IPS-15b (cell line): Measurements from ENCODE around the gene NAV1.

ENCODE experiments used
- H3K27me3 ChIP-seq: one replicate; pipeline ENCODE4 v1.6.1; 2013; ENCODE audit warnings: low read length; ENCODE audit not compliant: control insufficient read depth, insufficient read depth
- H3K36me3 ChIP-seq: one replicate; pipeline ENCODE4 v1.6.1; 2013; ENCODE audit warnings: low read length; ENCODE audit not compliant: control insufficient read depth, insufficient read depth
- H3K4me1 ChIP-seq: one replicate; pipeline ENCODE4 v1.6.1; 2013; ENCODE audit warnings: mild to moderate bottlenecking, low read length; ENCODE audit not compliant: control insufficient read depth, insufficient read depth
- H3K4me3 ChIP-seq: one replicate; pipeline ENCODE4 v1.5.1; 2013; ENCODE audit warnings: low read depth, low read length
- H3K9ac ChIP-seq: one replicate; pipeline ENCODE4 v1.6.1; 2013; ENCODE audit warnings: low read depth, mild to moderate bottlenecking, low read length
- H3K9me3 ChIP-seq: one replicate; pipeline ENCODE4 v1.6.1; 2013; ENCODE audit warnings: mild to moderate bottlenecking, low read length; ENCODE audit not compliant: control insufficient read depth, insufficient read depth

Gene NAV1

DNA sequence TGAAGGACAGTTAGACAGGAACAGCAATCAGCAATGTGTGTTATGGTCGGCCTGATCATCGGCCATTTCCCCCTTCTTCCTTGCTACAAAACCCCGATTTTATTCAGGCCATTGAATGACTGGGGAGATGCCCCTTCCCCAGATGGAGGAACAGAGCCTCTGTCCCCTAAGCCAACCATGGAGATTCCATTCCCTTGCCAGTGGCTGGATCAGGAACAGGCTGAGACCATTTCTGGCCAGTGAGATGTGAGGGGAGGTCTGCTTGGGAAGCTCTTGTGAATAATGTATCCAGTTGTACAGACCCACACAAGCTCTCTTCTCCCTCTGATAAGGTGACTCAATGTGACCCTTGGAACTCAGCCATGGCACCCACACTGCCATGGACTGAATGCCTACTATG lies 39.7 kb upstream of the NAV1 start:
- Histone ChIP-seq H3K4me1 (peaks cover 19% of the 10 kb centered on the region), H3K9me3 (no peaks in the 10 kb centered on the region), H3K9ac (no peak overlapping the region)

DNA sequence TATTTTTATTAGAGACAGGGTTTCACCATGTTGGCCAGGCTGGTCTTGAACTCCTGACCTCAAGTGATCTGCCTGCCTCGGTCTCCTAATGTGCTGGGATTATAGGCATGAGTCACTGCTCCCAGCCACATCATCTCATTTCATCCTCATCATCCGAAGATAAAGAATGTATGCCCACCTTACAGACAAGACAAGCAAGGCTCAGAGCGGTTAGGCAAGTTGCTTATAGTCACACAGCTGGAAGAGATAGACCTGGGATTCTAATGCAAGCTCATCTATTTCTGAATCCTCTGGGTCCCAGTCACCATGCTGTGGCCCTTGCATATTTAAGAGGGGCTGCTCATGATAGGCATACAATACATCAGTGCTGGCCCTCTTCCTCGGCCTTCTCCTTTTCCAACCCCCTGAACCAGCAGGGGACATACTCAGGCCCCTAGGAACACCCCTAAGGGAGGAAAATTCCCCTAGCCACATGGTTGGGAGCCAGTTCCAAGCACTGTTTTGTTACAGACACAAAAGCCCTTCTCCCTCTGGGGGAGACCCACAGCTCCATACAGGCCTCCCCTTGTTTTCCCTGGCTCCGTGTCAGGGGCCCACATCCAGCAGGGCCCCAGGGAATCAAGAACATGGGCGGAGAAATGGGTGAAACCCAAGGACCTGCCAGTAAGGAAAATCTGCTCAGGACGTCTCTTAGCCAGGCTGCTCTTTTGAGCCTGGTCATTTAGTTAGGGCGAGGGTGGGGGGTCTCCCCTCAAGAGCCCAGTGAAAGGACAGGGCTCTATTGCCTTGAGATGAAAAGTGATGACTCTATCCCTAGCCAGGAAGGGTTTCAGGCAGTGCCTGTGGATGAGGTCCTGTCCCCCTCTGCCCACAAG lies 38.9 kb upstream of the NAV1 start:
- no peak overlapping the region for H3K9ac ChIP-seq
- H3K9me3 ChIP-seq: no peaks in the 10 kb centered on the region
- no peaks in the 10 kb centered on the region for H3K27me3 ChIP-seq
- H3K36me3 ChIP-seq: no peaks in the 10 kb centered on the region
- no peak overlapping the region for H3K4me3 ChIP-seq
- peaks cover 20% of the 10 kb centered on the region for H3K4me1 ChIP-seq

More for the DNA sequence above, 39.7 kb upstream of the NAV1 start:
- Histone ChIP-seq H3K27me3 (no peaks in the 10 kb centered on the region), H3K36me3 (no peaks in the 10 kb centered on the region), H3K4me3 (no peak overlapping the region)

GRCh38 chr1:201500670-201501120 lies 38.2 kb upstream of the NAV1 start:
- Histone ChIP-seq H3K36me3 (no peaks in the 10 kb centered on the region), H3K4me3 (no peak overlapping the region), H3K27me3 (peaks cover 2% of the 10 kb centered on the region), H3K4me1 (peaks cover 20% of the 10 kb centered on the region), H3K9ac (no peak overlapping the region), H3K9me3 (no peaks in the 10 kb centered on the region)

DNA sequence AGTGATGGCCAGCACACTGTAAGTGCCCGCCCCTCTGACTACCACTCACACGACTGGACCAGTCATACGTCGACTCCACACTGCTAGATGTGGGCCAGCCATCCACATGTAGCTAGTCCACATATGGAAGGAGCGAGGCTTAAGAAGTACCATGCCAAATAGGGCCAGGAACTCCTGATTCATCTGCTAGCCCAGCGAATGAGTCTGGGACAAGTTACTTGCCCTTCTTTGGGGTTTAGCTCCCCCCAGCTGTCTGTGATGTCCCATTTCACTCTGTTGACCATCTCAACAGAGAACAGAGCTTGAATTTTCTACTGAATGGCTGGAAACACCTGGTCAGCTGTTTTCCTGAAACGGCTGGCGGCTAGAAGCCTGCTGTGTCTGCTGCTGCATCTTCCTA lies 37.8 kb upstream of the NAV1 start:
- Histone ChIP-seq H3K4me1 (peaks cover 20% of the 10 kb centered on the region), H3K4me3 (no peak overlapping the region), H3K36me3 (no peaks in the 10 kb centered on the region), H3K9ac (no peak overlapping the region), H3K9me3 (no peaks in the 10 kb centered on the region), H3K27me3 (peaks cover 6% of the 10 kb centered on the region)

DNA sequence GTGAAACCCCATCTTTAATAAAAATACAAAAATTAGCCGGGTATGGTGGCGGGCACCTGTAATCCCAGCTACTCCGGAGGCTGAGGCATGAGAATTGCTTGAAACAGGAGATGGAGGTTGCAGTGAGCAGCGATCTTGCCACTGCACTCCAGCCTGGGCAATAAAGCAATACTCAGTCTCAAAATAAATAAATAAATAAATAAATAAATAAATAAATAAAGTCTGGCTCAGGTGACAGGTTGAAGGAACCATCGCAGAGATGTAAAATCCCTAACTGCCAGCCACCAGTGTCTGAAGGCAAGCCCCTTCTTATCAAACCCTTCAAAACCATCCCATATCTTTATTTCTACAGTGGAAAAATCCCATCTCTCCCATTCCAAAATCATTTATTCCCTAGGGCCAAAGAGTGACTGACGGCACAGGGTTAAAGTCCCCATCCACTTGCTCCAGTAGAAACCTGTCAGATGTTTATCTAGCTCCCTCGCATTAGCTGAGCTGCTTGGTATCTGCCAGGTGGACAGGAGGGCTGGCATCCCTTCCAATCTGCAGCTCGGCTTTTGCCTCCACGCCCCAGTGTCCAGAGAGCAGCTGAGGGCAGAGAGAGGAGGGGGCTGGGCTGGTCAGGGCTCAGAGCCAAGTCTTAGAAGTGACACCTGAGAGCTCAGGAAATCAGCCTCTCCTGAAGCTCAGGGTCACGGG lies 37.0 kb upstream of the NAV1 start:
- no peak overlapping the region for H3K9ac ChIP-seq
- H3K27me3 ChIP-seq: peaks cover 12% of the 10 kb centered on the region
- H3K4me3 ChIP-seq: no peak overlapping the region
- H3K36me3 ChIP-seq: no peaks in the 10 kb centered on the region
- no peaks in the 10 kb centered on the region for H3K9me3 ChIP-seq
- H3K4me1 ChIP-seq: peaks cover 20% of the 10 kb centered on the region

GRCh38 chr1:201502511-201502857 lies 36.4 kb upstream of the NAV1 start:
- Histone ChIP-seq H3K27me3 (peaks cover 16% of the 10 kb centered on the region), H3K9me3 (no peaks in the 10 kb centered on the region), H3K4me3 (no peak overlapping the region), H3K9ac (no peak overlapping the region), H3K36me3 (no peaks in the 10 kb centered on the region), H3K4me1 (peaks cover 20% of the 10 kb centered on the region)

GRCh38 chr1:201503397-201504176 lies 35.3 kb upstream of the NAV1 start:
- peaks cover 23% of the 10 kb centered on the region for H3K27me3 ChIP-seq
- H3K4me1 ChIP-seq: peaks cover 20% of the 10 kb centered on the region
- peak overlapping the region; percentile 38 for H3K4me3 ChIP-seq
- H3K36me3 ChIP-seq: no peaks in the 10 kb centered on the region
- H3K9ac ChIP-seq: peak overlapping the region; percentile 47
- no peaks in the 10 kb centered on the region for H3K9me3 ChIP-seq

DNA sequence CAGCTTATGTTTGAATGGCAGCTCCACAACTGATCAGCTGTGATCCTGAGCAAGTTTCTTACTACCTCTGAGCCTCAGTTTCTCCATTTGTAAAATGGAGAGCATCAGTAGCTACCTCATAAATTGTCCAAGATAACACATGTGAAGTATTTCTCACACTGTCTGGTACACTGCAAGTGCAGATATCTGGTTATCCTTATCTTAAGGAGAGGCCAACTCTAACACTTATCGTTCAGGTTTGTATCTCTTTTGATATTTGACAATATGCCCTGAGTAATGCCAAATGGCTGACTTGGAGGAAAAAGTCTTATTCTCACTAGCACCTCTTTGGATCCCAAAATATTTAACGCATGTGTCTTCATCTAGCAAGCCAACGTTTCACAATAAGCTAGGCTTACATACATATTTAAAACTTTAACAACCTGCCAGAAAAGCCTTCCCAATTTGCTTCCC lies 34.7 kb upstream of the NAV1 start:
- no peaks in the 10 kb centered on the region for H3K9me3 ChIP-seq
- peaks cover 20% of the 10 kb centered on the region for H3K4me1 ChIP-seq
- H3K36me3 ChIP-seq: no peaks in the 10 kb centered on the region
- peaks cover 28% of the 10 kb centered on the region for H3K27me3 ChIP-seq
- H3K4me3 ChIP-seq: no peak overlapping the region
- no peak overlapping the region for H3K9ac ChIP-seq

DNA sequence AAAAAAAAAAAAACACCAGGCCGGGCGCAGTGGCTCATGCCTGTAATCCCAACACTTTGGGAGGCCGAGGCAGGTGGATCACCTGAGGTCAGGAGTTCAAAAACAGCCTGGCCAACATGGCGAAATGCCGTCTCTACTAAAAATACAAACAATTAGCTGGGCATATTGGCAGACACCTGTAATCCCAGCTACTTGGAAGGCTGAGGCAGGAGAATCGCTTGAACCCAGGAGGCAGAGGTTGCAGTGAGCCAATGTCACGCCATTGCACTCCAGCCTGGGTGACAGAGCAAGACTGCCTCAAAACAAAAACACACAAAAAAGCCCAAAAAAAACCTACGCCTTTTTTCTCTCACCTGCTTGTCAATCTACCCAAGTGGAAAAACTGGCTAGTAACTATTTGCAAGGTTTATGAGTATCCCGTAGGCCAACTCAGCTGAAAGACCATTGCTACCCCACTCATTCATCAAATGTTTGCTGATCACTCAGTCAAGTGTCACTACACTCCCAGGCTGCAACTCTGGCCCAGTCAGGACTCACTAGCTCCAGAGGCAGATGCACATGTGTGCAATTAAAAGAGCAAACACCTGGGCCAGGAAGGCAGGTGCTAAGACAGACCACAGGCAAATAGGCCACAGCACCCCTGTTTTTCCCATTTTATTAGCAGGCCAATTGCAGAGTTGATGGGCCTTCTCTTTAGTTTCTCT lies 34.0 kb upstream of the NAV1 start:
- peaks cover 20% of the 10 kb centered on the region for H3K4me1 ChIP-seq
- no peak overlapping the region for H3K4me3 ChIP-seq
- no peak overlapping the region for H3K9ac ChIP-seq
- no peaks in the 10 kb centered on the region for H3K36me3 ChIP-seq
- no peaks in the 10 kb centered on the region for H3K9me3 ChIP-seq
- peaks cover 30% of the 10 kb centered on the region for H3K27me3 ChIP-seq

DNA sequence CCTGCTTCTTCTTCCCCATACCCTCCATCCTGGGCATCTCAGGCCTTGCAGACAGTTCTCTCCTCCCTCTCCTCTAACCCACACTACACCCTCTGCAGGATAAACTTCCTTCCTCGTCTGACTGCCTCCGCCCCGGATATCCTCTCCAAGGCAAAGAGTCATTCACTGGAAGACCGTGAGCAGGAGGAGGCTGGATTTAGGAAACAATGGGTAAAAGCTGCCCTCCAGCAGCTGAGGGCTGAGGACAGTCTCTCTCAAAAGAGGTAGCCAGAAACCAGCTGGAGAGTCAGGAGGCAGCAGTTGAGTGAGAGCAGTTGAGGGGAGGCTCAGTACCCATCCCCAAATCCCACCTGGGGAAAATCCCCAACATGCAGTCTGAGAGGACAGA lies 33.4 kb upstream of the NAV1 start:
- Histone ChIP-seq H3K4me1 (peaks cover 19% of the 10 kb centered on the region), H3K9ac (no peak overlapping the region), H3K27me3 (peaks cover 30% of the 10 kb centered on the region), H3K4me3 (no peak overlapping the region), H3K9me3 (no peaks in the 10 kb centered on the region), H3K36me3 (no peaks in the 10 kb centered on the region)

- peak overlapping the region; percentile 42 for H3K4me3 ChIP-seq
- H3K9ac ChIP-seq: no peak overlapping the region
- H3K36me3 ChIP-seq: no peaks in the 10 kb centered on the region
- no peaks in the 10 kb centered on the region for H3K9me3 ChIP-seq
- peaks cover 14% of the 10 kb centered on the region for H3K4me1 ChIP-seq
- peaks cover 30% of the 10 kb centered on the region for H3K27me3 ChIP-seq
These were observed 32.8 kb upstream of the NAV1 start for GRCh38 chr1:201506092-201506491.
